ENCODE results near the gene CAPN13. TPM values are rescaled to one million over a fixed set of nuclear protein-coding genes. Genes with fewer than 3 reads are reported as not detected.

Gene CAPN13
- total RNA-seq, 1 donor from 2014 or later = 19.2 TPM

DNA sequence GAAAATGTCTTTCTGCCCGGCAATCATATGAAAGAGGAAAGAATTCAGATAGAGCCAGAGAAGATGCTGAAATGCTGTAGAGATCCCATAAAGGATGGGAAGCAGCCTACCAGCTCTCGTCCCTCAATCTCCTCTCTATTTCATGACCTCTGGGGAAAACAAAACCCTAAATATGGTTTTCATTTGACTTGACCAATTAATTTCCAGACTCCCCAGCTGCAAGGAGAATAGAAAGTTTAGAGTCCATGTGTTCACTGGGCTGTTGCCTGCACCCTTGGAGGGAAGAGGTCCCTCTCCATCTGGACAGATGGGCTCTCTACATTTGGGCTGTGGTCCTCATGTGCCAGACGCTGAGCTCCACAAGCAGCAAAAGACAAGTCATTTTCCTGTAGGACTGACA lies 40.6 kb downstream of the CAPN13 start:
- Histone ChIP-seq H3K9me3 (no peaks in the 10 kb centered on the region), H3K27me3 (no peaks in the 10 kb centered on the region), H3K4me1 (no peaks in the 10 kb centered on the region), H3K4me3 (no peak overlapping the region), H3K27ac (no peak overlapping the region), H3K36me3 (no peaks in the 10 kb centered on the region)
- intact Hi-C loops (cut with DNase I) = no loop called here
- DNase-seq = no peak
- TF ChIP-seq, protein P1, sequence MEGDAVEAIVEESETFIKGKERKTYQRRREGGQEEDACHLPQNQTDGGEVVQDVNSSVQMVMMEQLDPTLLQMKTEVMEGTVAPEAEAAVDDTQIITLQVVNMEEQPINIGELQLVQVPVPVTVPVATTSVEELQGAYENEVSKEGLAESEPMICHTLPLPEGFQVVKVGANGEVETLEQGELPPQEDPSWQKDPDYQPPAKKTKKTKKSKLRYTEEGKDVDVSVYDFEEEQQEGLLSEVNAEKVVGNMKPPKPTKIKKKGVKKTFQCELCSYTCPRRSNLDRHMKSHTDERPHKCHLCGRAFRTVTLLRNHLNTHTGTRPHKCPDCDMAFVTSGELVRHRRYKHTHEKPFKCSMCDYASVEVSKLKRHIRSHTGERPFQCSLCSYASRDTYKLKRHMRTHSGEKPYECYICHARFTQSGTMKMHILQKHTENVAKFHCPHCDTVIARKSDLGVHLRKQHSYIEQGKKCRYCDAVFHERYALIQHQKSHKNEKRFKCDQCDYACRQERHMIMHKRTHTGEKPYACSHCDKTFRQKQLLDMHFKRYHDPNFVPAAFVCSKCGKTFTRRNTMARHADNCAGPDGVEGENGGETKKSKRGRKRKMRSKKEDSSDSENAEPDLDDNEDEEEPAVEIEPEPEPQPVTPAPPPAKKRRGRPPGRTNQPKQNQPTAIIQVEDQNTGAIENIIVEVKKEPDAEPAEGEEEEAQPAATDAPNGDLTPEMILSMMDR (IDR thresholded peaks at IDR 0.05) = no peak
- ATAC-seq = no peak

DNA sequence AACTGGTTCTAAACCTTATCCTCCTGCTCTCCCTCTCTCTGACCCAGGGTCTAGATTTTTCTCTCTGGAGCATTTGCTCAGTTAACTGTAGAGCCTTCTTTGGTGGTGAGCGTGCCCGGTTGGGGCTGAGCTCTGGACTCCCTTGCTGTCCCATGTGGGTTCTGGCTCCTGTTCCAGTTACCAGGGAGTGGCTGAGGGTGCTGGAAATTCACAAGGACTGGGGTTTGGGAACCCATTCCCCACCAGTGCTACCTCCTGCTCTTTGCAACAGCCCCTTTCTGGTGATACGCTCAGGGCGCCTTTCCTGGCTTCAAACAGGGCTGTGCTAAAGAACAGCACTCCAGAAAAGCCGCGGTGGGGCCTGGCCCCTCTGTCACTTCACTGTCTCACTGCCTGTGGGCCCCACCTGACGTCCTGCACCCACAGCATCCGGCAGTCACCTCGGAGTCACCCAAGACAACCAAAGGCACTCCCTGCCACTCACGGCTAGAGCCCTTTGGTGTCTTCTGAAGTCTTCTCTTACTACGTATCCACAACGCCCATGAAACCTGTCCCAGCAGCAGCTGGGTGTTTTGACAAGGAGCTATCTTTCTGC lies 41.3 kb downstream of the CAPN13 start:
- no peak overlapping the region for H3K4me3 ChIP-seq
- intact Hi-C loops (cut with DNase I) = no loop called here
- H3K36me3 ChIP-seq = no peaks in the 10 kb centered on the region
- H3K4me1 ChIP-seq = no peaks in the 10 kb centered on the region
- H3K27ac ChIP-seq = no peak overlapping the region
- ATAC-seq (no peak), DNase-seq (no peak)
- no peaks in the 10 kb centered on the region for H3K9me3 ChIP-seq
- no peaks in the 10 kb centered on the region for H3K27me3 ChIP-seq
- TF ChIP-seq, protein P1 (IDR thresholded peaks at IDR 0.05) = no peak

DNA sequence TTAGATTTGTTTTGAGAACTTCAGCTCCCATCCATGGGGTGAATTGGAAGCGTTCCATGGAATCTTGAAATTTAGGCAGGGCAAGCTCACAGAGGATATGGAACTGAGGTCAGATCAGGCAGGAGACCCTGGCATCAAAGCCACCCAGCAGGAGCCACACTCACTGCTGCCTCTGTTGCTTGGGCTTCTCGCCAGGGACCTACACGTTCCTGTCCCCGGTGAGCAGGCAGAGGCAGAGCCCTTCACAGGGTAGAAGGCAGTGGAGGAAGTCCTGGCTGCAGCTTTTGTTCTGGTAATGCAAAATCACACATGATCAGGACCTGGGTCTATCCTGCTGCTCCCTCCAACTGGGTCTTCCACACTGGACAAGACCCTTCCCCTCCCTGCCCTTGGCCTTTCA lies 42.1 kb downstream of the CAPN13 start:
- TF ChIP-seq, protein P1 (IDR thresholded peaks at IDR 0.05) = no peak
- Histone ChIP-seq H3K9me3 (no peaks in the 10 kb centered on the region), H3K4me3 (no peak overlapping the region), H3K27me3 (no peaks in the 10 kb centered on the region), H3K36me3 (no peaks in the 10 kb centered on the region), H3K27ac (no peak overlapping the region), H3K4me1 (no peaks in the 10 kb centered on the region)
- DNase-seq = no peak
- intact Hi-C loops (cut with DNase I) = no loop called here
- ATAC-seq = no peak

DNA sequence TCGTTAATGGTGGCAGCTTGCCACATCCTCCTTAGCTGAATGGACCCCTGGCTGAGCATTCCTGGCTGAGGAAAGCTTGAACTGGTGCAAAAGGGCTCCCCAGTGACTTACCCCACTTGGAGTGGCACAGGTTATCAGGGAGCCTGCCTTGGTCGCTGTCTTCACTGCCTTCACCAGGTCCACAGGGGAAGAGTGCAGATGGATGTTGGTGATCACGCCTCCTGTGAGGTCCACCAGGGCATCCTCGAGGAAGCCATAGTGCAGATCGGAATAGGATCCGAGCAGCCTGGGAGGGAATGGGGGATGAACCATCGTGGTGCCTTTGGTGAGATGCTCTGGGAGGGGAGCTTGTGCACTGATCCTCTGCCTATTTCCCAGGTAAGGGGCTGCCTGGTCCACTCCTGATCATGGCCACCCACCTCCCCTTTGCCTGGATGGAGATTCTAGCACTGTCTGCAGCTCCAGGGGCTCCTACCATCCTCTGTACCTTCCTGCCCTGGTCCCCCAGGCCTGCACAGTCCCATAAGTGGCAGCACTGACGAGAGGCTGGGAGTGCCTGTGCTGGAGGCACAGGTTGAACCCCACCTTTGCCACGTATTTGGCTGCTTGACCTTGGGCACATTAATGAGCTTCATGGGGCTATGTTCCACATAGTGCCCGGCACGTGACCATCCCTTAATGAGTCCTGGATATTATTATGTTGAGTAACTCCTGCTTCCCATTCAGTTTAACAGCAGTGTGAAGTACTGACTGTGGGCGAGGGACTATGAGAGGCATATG lies 43.0 kb downstream of the CAPN13 start:
- no peaks in the 10 kb centered on the region for H3K27me3 ChIP-seq
- TF ChIP-seq, protein P1 (IDR thresholded peaks at IDR 0.05) = no peak
- DNase-seq (no peak), ATAC-seq (no peak)
- no peaks in the 10 kb centered on the region for H3K4me1 ChIP-seq
- intact Hi-C loops (cut with DNase I) = no loop called here
- no peak overlapping the region for H3K27ac ChIP-seq
- H3K9me3 ChIP-seq = no peaks in the 10 kb centered on the region
- no peaks in the 10 kb centered on the region for H3K36me3 ChIP-seq
- H3K4me3 ChIP-seq = no peak overlapping the region

DNA sequence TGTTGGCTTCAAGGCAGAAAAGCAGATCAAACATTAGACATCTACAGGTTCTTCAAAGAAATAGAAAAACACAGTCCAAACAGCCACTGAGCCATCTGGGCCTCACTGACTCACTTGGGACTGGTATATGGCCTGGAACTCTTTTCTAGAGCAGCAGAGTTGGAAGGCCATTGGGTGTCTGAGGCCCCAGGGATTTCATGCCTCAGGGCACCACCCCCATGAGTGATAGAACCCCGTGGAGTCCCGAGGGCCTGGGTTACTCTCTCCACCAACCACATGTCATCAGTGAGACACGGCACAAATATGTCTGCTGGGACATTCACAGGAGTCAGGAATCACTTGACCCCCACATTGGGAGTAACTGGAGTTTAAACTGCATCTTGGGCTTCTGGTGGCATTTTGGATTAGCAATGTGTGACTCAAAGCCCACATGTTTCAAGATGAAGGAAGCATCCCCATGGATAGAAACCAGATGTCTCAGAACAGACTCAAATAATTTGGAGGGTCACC lies 44.0 kb downstream of the CAPN13 start:
- TF ChIP-seq, protein P1 (IDR thresholded peaks at IDR 0.05) = no peak
- ATAC-seq = no peak
- H3K36me3 ChIP-seq = no peaks in the 10 kb centered on the region
- intact Hi-C loops (cut with DNase I) = no loop called here
- no peaks in the 10 kb centered on the region for H3K9me3 ChIP-seq
- no peak overlapping the region for H3K4me3 ChIP-seq
- DNase-seq = no peak
- no peaks in the 10 kb centered on the region for H3K4me1 ChIP-seq
- no peaks in the 10 kb centered on the region for H3K27me3 ChIP-seq
- H3K27ac ChIP-seq = no peak overlapping the region

Data from upper lobe of right lung (tissue), 1 donor.